ENCODE results near the gene GPC6.

- TF ChIP-seq CTCF (IDR thresholded peaks at IDR 0.05): no peak
- no peak for TF ChIP-seq EZH2 (IDR thresholded peaks at IDR 0.05)
- no peak for TF ChIP-seq EZH2phosphoT487 (IDR thresholded peaks at IDR 0.05)
Observed at GRCh38 chr13:93430381-93430780, 203.8 kb downstream of the GPC6 start.

Data from neural progenitor cell (in vitro differentiated cells).